GM19438 (cell line): ENCODE measurements around the gene TBC1D8.

ENCODE experiments used
- ATAC-seq: cut with Tn5 transposase; IDR thresholded peaks from one replicate; pipeline ENCODE4 v1.9.1; 2021; ENCODE audit warnings: low read depth; ENCODE audit not compliant: unreplicated experiment

Gene TBC1D8

GRCh38 chr2:101140237-101140636 lies 10.9 kb downstream of the TBC1D8 start:
- ATAC-seq = no peak

GRCh38 chr2:101139495-101139894 lies 11.7 kb downstream of the TBC1D8 start:
- no peak for ATAC-seq

- ATAC-seq = no peak
Measured at GRCh38 chr2:101135412-101136296, 15.5 kb downstream of the TBC1D8 start.

- ATAC-seq = no peak
Measured at GRCh38 chr2:101133492-101134100, 17.6 kb downstream of the TBC1D8 start.

- no peak for ATAC-seq
Measured at GRCh38 chr2:101132202-101132601, 19.0 kb downstream of the TBC1D8 start.

GRCh38 chr2:101130081-101130480 lies 21.1 kb downstream of the TBC1D8 start:
- ATAC-seq = no peak

GRCh38 chr2:101127319-101128056 lies 23.7 kb downstream of the TBC1D8 start:
- no peak for ATAC-seq

- no peak for ATAC-seq
Measured at GRCh38 chr2:101125808-101126207, 25.4 kb downstream of the TBC1D8 start.

GRCh38 chr2:101125374-101125773 lies 25.8 kb downstream of the TBC1D8 start:
- ATAC-seq = no peak

- no peak for ATAC-seq
Measured at GRCh38 chr2:101124643-101125366, 26.4 kb downstream of the TBC1D8 start.

GRCh38 chr2:101123795-101124471 lies 27.2 kb downstream of the TBC1D8 start:
- no peak for ATAC-seq

- ATAC-seq = no peak
Measured at GRCh38 chr2:101121174-101121573, 30.0 kb downstream of the TBC1D8 start.

- ATAC-seq = no peak
Measured at GRCh38 chr2:101120124-101120996, 30.8 kb downstream of the TBC1D8 start.

- ATAC-seq = no peak
Measured at GRCh38 chr2:101119431-101119830, 31.8 kb downstream of the TBC1D8 start.

GRCh38 chr2:101116841-101117552 lies 34.2 kb downstream of the TBC1D8 start:
- no peak for ATAC-seq

GRCh38 chr2:101116348-101116747 lies 34.8 kb downstream of the TBC1D8 start:
- no peak for ATAC-seq

- ATAC-seq = no peak
Measured at GRCh38 chr2:101115664-101116063, 35.5 kb downstream of the TBC1D8 start.

- no peak for ATAC-seq
Measured at GRCh38 chr2:101114815-101115214, 36.4 kb downstream of the TBC1D8 start.
